ENCODE data around the gene ANKRD22.
"Not testable (repeated sequence)": the region's sequence is repeated elsewhere in the genome, so short reads cannot be mapped to it uniquely, and the experiment has no call there.

Gene ANKRD22

GRCh38 chr10:88851706-88852105 is at the start of gene ANKRD22:
Gene ANKRD22, minus strand, starts transcription at chr10:88851844. Its CDS starts 237 bp downstream, at chr10:88851607.
- DNase-seq (ENCODE audit: low spot score), result no peak

GRCh38 chr10:88899886-88900285 is 48.2 kb upstream of the ANKRD22 start:
- no peak for DNase-seq (ENCODE audit: low spot score)

- DNase-seq (ENCODE audit: low spot score), result no peak
Observed at GRCh38 chr10:88898727-88899126, 47.1 kb upstream of the ANKRD22 start.

- DNase-seq (ENCODE audit: low spot score), result no peak
Observed at GRCh38 chr10:88896994-88897853, 45.6 kb upstream of the ANKRD22 start.

- no peak for DNase-seq (ENCODE audit: low spot score)
Observed at GRCh38 chr10:88896372-88896993, 44.8 kb upstream of the ANKRD22 start.

- no peak for DNase-seq (ENCODE audit: low spot score)
Observed at GRCh38 chr10:88895250-88895649, 43.6 kb upstream of the ANKRD22 start.

- DNase-seq (ENCODE audit: low spot score), result no peak
Observed at GRCh38 chr10:88893611-88894010, 42.0 kb upstream of the ANKRD22 start.

GRCh38 chr10:88892222-88892967 is 40.8 kb upstream of the ANKRD22 start:
- DNase-seq (ENCODE audit: low spot score), result no peak

GRCh38 chr10:88890681-88891381 is 39.2 kb upstream of the ANKRD22 start:
- DNase-seq (ENCODE audit: low spot score), result no peak

GRCh38 chr10:88889559-88890337 is 38.1 kb upstream of the ANKRD22 start:
- no peak for DNase-seq (ENCODE audit: low spot score)

GRCh38 chr10:88888810-88889445 is 37.3 kb upstream of the ANKRD22 start:
- DNase-seq (ENCODE audit: low spot score), result no peak

- no peak for DNase-seq (ENCODE audit: low spot score)
Observed at GRCh38 chr10:88886557-88886956, 34.9 kb upstream of the ANKRD22 start.

GRCh38 chr10:88883448-88883809 is 31.8 kb upstream of the ANKRD22 start:
- DNase-seq (ENCODE audit: low spot score), result no peak

- not testable (repeated sequence) for DNase-seq (ENCODE audit: low spot score)
Observed at GRCh38 chr10:88882646-88883447, 31.2 kb upstream of the ANKRD22 start.

GRCh38 chr10:88881922-88882645 is 30.4 kb upstream of the ANKRD22 start:
- DNase-seq (ENCODE audit: low spot score), result no peak

GRCh38 chr10:88881320-88881719 is 29.7 kb upstream of the ANKRD22 start:
- no peak for DNase-seq (ENCODE audit: low spot score)

GRCh38 chr10:88880282-88881076 is 28.8 kb upstream of the ANKRD22 start:
- DNase-seq (ENCODE audit: low spot score), result peak; percentile 90

- no peak for DNase-seq (ENCODE audit: low spot score)
Observed at GRCh38 chr10:88879534-88880281, 28.1 kb upstream of the ANKRD22 start, which contains the start of gene STAMBPL1. Gene STAMBPL1, plus strand, starts transcription at chr10:88880245. Its CDS starts 21,464 bp downstream, at chr10:88901709.
